Endothelial cell of umbilical vein (primary cell): Measurements from ENCODE around the gene NME5. TPM values are rescaled to one million over a fixed set of nuclear protein-coding genes. Genes with fewer than 3 reads are reported as not detected.

Experiments used
- BruUV-seq: library from RNA; stranded (reverse); fragments of 400-500 nt; replicated peaks from 2 replicates; lab custom pipeline; 2021; lab: Mats Ljungman, UMichigan
- CTCF ChIA-PET: fragments of 300-600, 350-600 bp; sonication (Branson Sonifier 250); formaldehyde crosslinking; loops from one replicate; lab custom pipeline; 2021; ENCODE audit warnings: antibody characterized with exemption, inconsistent platforms; lab: Charles Lee
- POLR2A ChIA-PET: fragments of 300-600, 350-600 bp; sonication (Branson Sonifier 250); formaldehyde crosslinking; loops from one replicate; lab custom pipeline; 2021; ENCODE audit warnings: antibody characterized with exemption, inconsistent platforms; lab: Charles Lee
- DNase-seq: peaks from one replicate; pipeline ENCODE4 v3.0.0-alpha.2; 2011; ENCODE audit warnings: low read depth, low spot score
- FAIRE-seq: peaks from 2 replicates; lab custom pipeline; 2011; peaks lifted over from hg19 to GRCh38; lab: Jason Lieb, UNC
- H2AFZ ChIP-seq: 2 replicates; pipeline ENCODE4 v1.6.0; 2012; ENCODE audit warnings: low read depth, low read length, control low read depth, inconsistent platforms
- H3K27ac ChIP-seq: 2 replicates; pipeline ENCODE4 v1.5.1; 2011; ENCODE audit warnings: low read depth, mild to moderate bottlenecking, control low read depth, low read length, moderate library complexity; ENCODE audit not compliant: insufficient read depth
- H3K27me3 ChIP-seq, 2 experiments: 2 replicates each; pipeline versions ENCODE4 v1.6.0 to v1.6.1; 2011; ENCODE audit warnings: low read length in 2 of 2, mixed read lengths in 1 of 2; ENCODE audit not compliant: control insufficient read depth in 2 of 2, insufficient read depth in 2 of 2
- H3K36me3 ChIP-seq, 2 experiments: 2 replicates in 1 of 2; 3 replicates in 1 of 2; pipeline ENCODE4 v1.5.1; 2011; ENCODE audit warnings: low read length in 2 of 2, mild to moderate bottlenecking in 1 of 2, moderate library complexity in 1 of 2; ENCODE audit not compliant: control insufficient read depth in 2 of 2, insufficient read depth in 2 of 2; ENCODE audit errors: extremely low read depth in 1 of 2
- H3K4me1 ChIP-seq: 3 replicates; pipeline ENCODE4 v1.5.1; 2011; ENCODE audit warnings: mild to moderate bottlenecking, low read length; ENCODE audit not compliant: control insufficient read depth, insufficient read depth; ENCODE audit errors: extremely low read depth
- H3K4me2 ChIP-seq: 2 replicates; pipeline ENCODE4 v1.6.1; 2011; ENCODE audit warnings: low read length, control low read depth, mixed read lengths; ENCODE audit not compliant: insufficient read depth
- H3K4me3 ChIP-seq, 3 experiments: fragments of 200-600 bp in 1 of 3; sonication (generic), shearing (Covaris generic) in 1 of 3; replicated peaks in 1 of 3; 2 replicates each; pipeline ENCODE4 v1.5.1; 2011 to 2016; ENCODE audit warnings: control low read depth in 3 of 3, low read length in 3 of 3, mild to moderate bottlenecking in 2 of 3, inconsistent platforms in 1 of 3, low read depth in 1 of 3, moderate library complexity in 1 of 3; ENCODE audit not compliant: insufficient read depth in 1 of 3
- H3K79me2 ChIP-seq: 2 replicates; pipeline ENCODE4 v1.6.0; 2012; ENCODE audit warnings: low read length, inconsistent platforms; ENCODE audit not compliant: control insufficient read depth, insufficient read depth
- H3K9ac ChIP-seq: replicated peaks from 2 replicates; pipeline ENCODE3; 2011; ENCODE audit warnings: low read length, control low read depth; ENCODE audit not compliant: insufficient read depth; ENCODE audit errors: extremely low read depth
- H3K9me1 ChIP-seq: replicated peaks from 3 replicates; pipeline ENCODE4 v1.6.0; 2011; ENCODE audit warnings: mild to moderate bottlenecking, low read length; ENCODE audit not compliant: control insufficient read depth, insufficient read depth; ENCODE audit errors: extremely low read depth
- H3K9me3 ChIP-seq: replicated peaks from 2 replicates; pipeline ENCODE4 v1.5.1; 2012; ENCODE audit warnings: low read length, inconsistent platforms; ENCODE audit not compliant: control insufficient read depth, insufficient read depth
- H4K20me1 ChIP-seq: replicated peaks from 2 replicates; pipeline ENCODE3; 2011; ENCODE audit warnings: mild to moderate bottlenecking, low read length; ENCODE audit not compliant: control insufficient read depth, insufficient read depth; ENCODE audit errors: extremely low read depth
- EZH2 ChIP-seq: IDR thresholded peaks from 2 replicates; pipeline ENCODE4 v1.6.1; 2012; ENCODE audit warnings: borderline replicate concordance, low read depth, mild to moderate bottlenecking, moderate library complexity, low read length, inconsistent platforms; ENCODE audit not compliant: severe bottlenecking
- FOS ChIP-seq: IDR thresholded peaks from 2 replicates; pipeline ENCODE4 v1.6.1; 2011; ENCODE audit warnings: mild to moderate bottlenecking, low read length, moderate library complexity, borderline replicate concordance; ENCODE audit not compliant: insufficient read depth
- GATA2 ChIP-seq: IDR thresholded peaks from 2 replicates; pipeline ENCODE4 v1.7.0; 2011; ENCODE audit warnings: low read depth, mild to moderate bottlenecking, moderate library complexity, mixed read lengths, low read length; ENCODE audit not compliant: insufficient read length, insufficient read depth
- JUN ChIP-seq: IDR thresholded peaks from 2 replicates; pipeline ENCODE4 v1.6.1; 2011; ENCODE audit warnings: borderline replicate concordance, low read depth; ENCODE audit not compliant: insufficient read length, insufficient read depth
- MYC ChIP-seq: IDR thresholded peaks from one replicate; pipeline ENCODE4 v1.6.1; 2011; ENCODE audit warnings: mild to moderate bottlenecking, low read depth, low read length
- POLR2A ChIP-seq: IDR thresholded peaks from 2 replicates; pipeline ENCODE4 v1.6.1; 2012; ENCODE audit warnings: low read depth, mild to moderate bottlenecking, control low read depth, low read length
- POLR2AphosphoS5 ChIP-seq: IDR thresholded peaks from 2 replicates; pipeline ENCODE4 v1.6.1; 2012; ENCODE audit warnings: low read depth, mild to moderate bottlenecking, control low read depth, low read length, moderate library complexity; ENCODE audit not compliant: insufficient read depth
- dilution Hi-C: fragments of 300-500 bp; cut with MboI; formaldehyde crosslinking; loops from one replicate; pipeline ENCODE4 v1.15.0; 2019; ENCODE audit warnings: low sequenced_read_pairs; ENCODE audit not compliant: extremely low pct_ligation_motif_present
- intact Hi-C: fragments of 100-400 bp; cut with micrococcal nuclease; formaldehyde crosslinking; loops from one replicate; pipeline ENCODE4 v1.10.0; 2022
- polyA plus RNA-seq, 4 experiments: library from polyadenylated mRNA; depleted of rRNA in 3 of 4; stranded (reverse) in 3 of 4; unstranded in 1 of 4; fragments of >200 nt; gene quantifications; 2 replicates each; pipeline versions ENCODE4 v1.2.1 to v1.2.3, GENCODE V29; 2011 to 2012; ENCODE audit warnings: missing spikeins in 1 of 4
- total RNA-seq: library from RNA; stranded (reverse); gene quantifications from 2 replicates; pipeline ENCODE4 v1.2.3, GENCODE V29; 2021
- TF ChIP-seq, protein P1 (sequence below), 2 donors: IDR thresholded peaks; 1 replicate in 1 of 2; 2 replicates in 1 of 2; pipeline ENCODE4 v1.5.1; 2011; ENCODE audit warnings: low read length in 2 of 2, mild to moderate bottlenecking in 2 of 2, moderate library complexity in 2 of 2, control low read depth in 1 of 2, inconsistent platforms in 1 of 2, low read depth in 1 of 2; ENCODE audit not compliant: insufficient read depth in 1 of 2; ENCODE audit errors: extremely low read depth in 1 of 2
- TF ChIP-seq, protein P2 (sequence below): IDR thresholded peaks from 2 replicates; pipeline ENCODE4 v1.6.1; 2011; ENCODE audit not compliant: insufficient read depth, insufficient read length

The NME5 gene
- total and polyA plus RNA-seq, 2 donors (not counting 3 experiments of a cell fraction or from before 2014, with no cell fraction given), result 0.11 to 1.5 TPM

DNA sequence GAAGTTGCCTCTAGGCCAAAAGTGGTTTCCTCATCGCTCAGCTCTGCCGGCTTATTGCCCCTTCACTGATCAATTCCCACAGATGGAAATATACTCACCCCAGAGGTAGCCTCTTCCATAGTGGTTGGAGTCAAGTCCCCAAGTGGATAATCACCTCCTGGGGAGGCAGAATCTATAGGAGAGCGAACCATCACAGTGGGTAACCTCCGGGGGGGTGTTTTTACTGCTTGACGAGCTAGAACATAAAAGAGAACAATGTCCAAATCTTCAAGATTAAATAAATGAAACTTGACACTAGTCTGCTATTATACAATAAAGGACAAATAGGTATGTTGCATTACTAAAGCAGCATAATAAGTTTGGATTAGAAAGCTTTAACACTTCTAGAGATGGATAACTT is 29.9 kb upstream of the NME5 start:
- no peak overlapping the region for H3K9ac ChIP-seq
- peaks cover 3% of the 10 kb centered on the region for H3K79me2 ChIP-seq
- CTCF ChIA-PET, result no interaction called here
- BruUV-seq, result no TSS peak
- no peaks in the 10 kb centered on the region for H3K27me3 ChIP-seq
- DNase-seq (no peak), FAIRE-seq (no peak)
- intact Hi-C loops (no loop called here), dilution Hi-C loops (no loop called here)
- H2AFZ ChIP-seq, result no peak overlapping the region
- no peaks in the 10 kb centered on the region for H3K4me1 ChIP-seq
- POLR2A ChIA-PET, result no interaction called here
- no peak overlapping the region for H3K4me3 ChIP-seq
- H3K9me3 ChIP-seq, result no peaks in the 10 kb centered on the region
- no peaks in the 10 kb centered on the region for H4K20me1 ChIP-seq
- no peak overlapping the region for H3K27ac ChIP-seq
- H3K4me2 ChIP-seq, result no peak overlapping the region
- peaks cover 32 to 51% of the 10 kb centered on the region in 2 experiments for H3K36me3 ChIP-seq
- TF ChIP-seq, protein P1, sequence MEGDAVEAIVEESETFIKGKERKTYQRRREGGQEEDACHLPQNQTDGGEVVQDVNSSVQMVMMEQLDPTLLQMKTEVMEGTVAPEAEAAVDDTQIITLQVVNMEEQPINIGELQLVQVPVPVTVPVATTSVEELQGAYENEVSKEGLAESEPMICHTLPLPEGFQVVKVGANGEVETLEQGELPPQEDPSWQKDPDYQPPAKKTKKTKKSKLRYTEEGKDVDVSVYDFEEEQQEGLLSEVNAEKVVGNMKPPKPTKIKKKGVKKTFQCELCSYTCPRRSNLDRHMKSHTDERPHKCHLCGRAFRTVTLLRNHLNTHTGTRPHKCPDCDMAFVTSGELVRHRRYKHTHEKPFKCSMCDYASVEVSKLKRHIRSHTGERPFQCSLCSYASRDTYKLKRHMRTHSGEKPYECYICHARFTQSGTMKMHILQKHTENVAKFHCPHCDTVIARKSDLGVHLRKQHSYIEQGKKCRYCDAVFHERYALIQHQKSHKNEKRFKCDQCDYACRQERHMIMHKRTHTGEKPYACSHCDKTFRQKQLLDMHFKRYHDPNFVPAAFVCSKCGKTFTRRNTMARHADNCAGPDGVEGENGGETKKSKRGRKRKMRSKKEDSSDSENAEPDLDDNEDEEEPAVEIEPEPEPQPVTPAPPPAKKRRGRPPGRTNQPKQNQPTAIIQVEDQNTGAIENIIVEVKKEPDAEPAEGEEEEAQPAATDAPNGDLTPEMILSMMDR (IDR thresholded peaks at IDR 0.05; ENCODE audit: extremely low read depth in 1 of 2, insufficient read depth in 1 of 2, low read depth in 1 of 2, low read length in 2 of 2), result no peak
- TF ChIP-seq, protein P2, sequence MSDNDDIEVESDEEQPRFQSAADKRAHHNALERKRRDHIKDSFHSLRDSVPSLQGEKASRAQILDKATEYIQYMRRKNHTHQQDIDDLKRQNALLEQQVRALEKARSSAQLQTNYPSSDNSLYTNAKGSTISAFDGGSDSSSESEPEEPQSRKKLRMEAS, result no peak
- no peak for TF ChIP-seq POLR2A
- TF ChIP-seq GATA2, result no peak
- TF ChIP-seq MYC, result no peak
- H3K9me1 ChIP-seq, result no peaks in the 10 kb centered on the region

DNA sequence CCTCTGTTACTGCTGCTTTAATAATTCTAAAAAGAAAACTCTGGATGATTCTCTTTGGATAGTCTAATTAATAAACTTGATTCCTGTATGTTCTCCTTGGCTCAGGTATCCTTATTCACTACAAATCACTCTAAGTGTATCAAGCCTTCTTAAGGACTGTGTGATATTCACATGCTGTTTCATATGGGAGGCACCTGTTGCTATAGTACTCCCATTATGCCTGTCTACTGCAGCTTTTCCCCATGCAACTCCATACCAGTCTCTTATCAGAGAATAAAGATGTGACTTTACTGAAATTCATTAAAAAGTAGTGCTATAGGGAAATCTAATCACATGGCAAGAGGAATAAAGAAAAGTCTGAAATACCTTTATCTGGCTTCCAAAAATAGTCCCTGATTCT is 24.5 kb upstream of the NME5 start:
- H3K9ac ChIP-seq, result no peak overlapping the region
- no peak for DNase-seq
- H3K4me2 ChIP-seq, result no peak overlapping the region
- H2AFZ ChIP-seq, result no peak overlapping the region
- POLR2A ChIA-PET, result no interaction called here
- FAIRE-seq, result no peak
- no peak overlapping the region for H3K4me3 ChIP-seq
- no peaks in the 10 kb centered on the region for H3K79me2 ChIP-seq
- H3K27me3 ChIP-seq, result no peaks in the 10 kb centered on the region
- TF ChIP-seq, protein P2, result no peak
- TF ChIP-seq GATA2 (no peak), EZH2 (no peak), JUN (no peak), POLR2A (no peak), FOS (no peak), POLR2AphosphoS5 (no peak), MYC (no peak)
- TF ChIP-seq, protein P1 (IDR thresholded peaks at IDR 0.05; ENCODE audit: extremely low read depth in 1 of 2, insufficient read depth in 1 of 2, low read depth in 1 of 2, low read length in 2 of 2), result no peak
- H3K4me1 ChIP-seq, result no peaks in the 10 kb centered on the region
- no peaks in the 10 kb centered on the region for H3K9me1 ChIP-seq
- CTCF ChIA-PET, result no interaction called here
- H3K9me3 ChIP-seq, result no peaks in the 10 kb centered on the region
- no peaks in the 10 kb centered on the region for H4K20me1 ChIP-seq
- peaks cover 48 to 76% of the 10 kb centered on the region in 2 experiments for H3K36me3 ChIP-seq
- intact Hi-C loops, result no loop called here
- no peak overlapping the region for H3K27ac ChIP-seq
- dilution Hi-C loops, result no loop called here
- no TSS peak for BruUV-seq
